Bronchial epithelial cell (primary cell): ENCODE results near the gene ATP5F1D. TPM values are rescaled to one million over a fixed set of nuclear protein-coding genes. Genes with fewer than 3 reads are reported as not detected.

Experiments
- DNase-seq: peaks from one replicate; pipeline ENCODE4 v3.0.0-alpha.2; 2010; ENCODE audit warnings: low read depth
- FAIRE-seq: peaks from 2 replicates; lab custom pipeline; 2011; peaks lifted over from hg19 to GRCh38; lab: Jason Lieb, UNC
- H3K27me3 ChIP-seq: 2 replicates; pipeline ENCODE4 v1.5.1; 2011; ENCODE audit warnings: low read length; ENCODE audit not compliant: control insufficient read depth, insufficient read depth
- H3K36me3 ChIP-seq: 2 replicates; pipeline ENCODE4 v1.5.1; 2011; ENCODE audit warnings: low read length; ENCODE audit not compliant: control insufficient read depth, insufficient read depth
- H3K4me3 ChIP-seq: 2 replicates; pipeline ENCODE4 v1.5.1; 2011; ENCODE audit warnings: mild to moderate bottlenecking, low read depth, low read length, control low read depth
- CTCF ChIP-seq: IDR thresholded peaks from 2 replicates; pipeline ENCODE4 v1.5.1; 2011; ENCODE audit warnings: mild to moderate bottlenecking, moderate library complexity, low read length, control low read depth, inconsistent platforms; ENCODE audit not compliant: insufficient read depth, severe bottlenecking
- total RNA-seq: library from RNA; depleted of rRNA; stranded (reverse); fragments of >200 nt; gene quantifications from 2 replicates; pipeline ENCODE4 v1.2.1, GENCODE V29; 2014

Gene ATP5F1D
- total RNA-seq, 1 donor from 2014 or later: 8.7 TPM

- peak; percentile 68 for TF ChIP-seq CTCF
- DNase-seq: no peak
- H3K36me3 ChIP-seq: peaks cover 21% of the 10 kb centered on the region
- peak overlapping the region; percentile 86 for H3K4me3 ChIP-seq
- FAIRE-seq: no peak
- no peaks in the 10 kb centered on the region for H3K27me3 ChIP-seq
Observed at GRCh38 chr19:1248786-1249297, 7.3 kb downstream of the ATP5F1D start.

GRCh38 chr19:1249298-1249989, 7.9 kb downstream of the ATP5F1D start:
- H3K36me3 ChIP-seq: peaks cover 24% of the 10 kb centered on the region
- no peaks in the 10 kb centered on the region for H3K27me3 ChIP-seq
- no peak for FAIRE-seq
- no peak for TF ChIP-seq CTCF
- H3K4me3 ChIP-seq: peak overlapping the region; percentile 86
- DNase-seq: peak; percentile 77

GRCh38 chr19:1249990-1250436, 8.5 kb downstream of the ATP5F1D start:
- Histone ChIP-seq H3K36me3 (peaks cover 29% of the 10 kb centered on the region), H3K27me3 (no peaks in the 10 kb centered on the region), H3K4me3 (peak overlapping the region; percentile 75)
- no peak for TF ChIP-seq CTCF
- DNase-seq: no peak
- no peak for FAIRE-seq

- Histone ChIP-seq H3K4me3 (peak overlapping the region; percentile 75), H3K36me3 (peaks cover 36% of the 10 kb centered on the region), H3K27me3 (no peaks in the 10 kb centered on the region)
- no peak for TF ChIP-seq CTCF
- no peak for DNase-seq
- no peak for FAIRE-seq
Observed at GRCh38 chr19:1250437-1251260, 9.1 kb downstream of the ATP5F1D start.

- peak; percentile 31 for DNase-seq
Observed at GRCh38 chr19:1251330-1252220, 10.0 kb downstream of the ATP5F1D start.

More at GRCh38 chr19:1251330-1252220, 10.0 kb downstream of the ATP5F1D start:
- H3K36me3 ChIP-seq: peaks cover 41% of the 10 kb centered on the region
- TF ChIP-seq CTCF: no peak
- no peaks in the 10 kb centered on the region for H3K27me3 ChIP-seq
- H3K4me3 ChIP-seq: peak overlapping the region; percentile 75
- FAIRE-seq: no peak
